ENCODE measurements around the gene OR1N2. TPM values are rescaled to one million over a fixed set of nuclear protein-coding genes. Genes with fewer than 3 reads are reported as not detected.

The OR1N2 gene, protein sequence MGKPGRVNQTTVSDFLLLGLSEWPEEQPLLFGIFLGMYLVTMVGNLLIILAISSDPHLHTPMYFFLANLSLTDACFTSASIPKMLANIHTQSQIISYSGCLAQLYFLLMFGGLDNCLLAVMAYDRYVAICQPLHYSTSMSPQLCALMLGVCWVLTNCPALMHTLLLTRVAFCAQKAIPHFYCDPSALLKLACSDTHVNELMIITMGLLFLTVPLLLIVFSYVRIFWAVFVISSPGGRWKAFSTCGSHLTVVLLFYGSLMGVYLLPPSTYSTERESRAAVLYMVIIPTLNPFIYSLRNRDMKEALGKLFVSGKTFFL
- not detected in 2 replicates for total RNA-seq

DNA sequence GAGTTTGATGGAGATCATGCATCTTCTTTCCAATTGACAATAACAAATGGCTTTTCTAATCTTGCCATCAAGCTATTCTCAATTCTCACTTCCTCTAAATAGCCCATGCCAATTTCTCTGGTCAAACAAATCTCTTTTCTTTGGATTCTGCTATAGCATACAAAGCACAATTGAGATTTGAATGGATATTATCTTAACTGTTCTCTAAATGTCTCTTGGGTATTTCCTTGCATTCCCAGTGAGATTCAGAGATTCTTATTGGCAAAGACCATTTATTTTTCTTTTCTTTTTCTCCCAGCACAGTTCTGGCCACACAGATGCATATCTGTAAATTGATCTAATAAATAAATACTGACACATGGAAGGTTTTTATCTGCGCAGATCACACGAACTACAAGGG, at the start of gene OR1N2:
Gene OR1N2 (plus strand): TSS at position 301 of the 400 bp plus-strand sequence. CDS start 100 bp downstream, outside the sequence.
- TF ChIP-seq, protein P1, sequence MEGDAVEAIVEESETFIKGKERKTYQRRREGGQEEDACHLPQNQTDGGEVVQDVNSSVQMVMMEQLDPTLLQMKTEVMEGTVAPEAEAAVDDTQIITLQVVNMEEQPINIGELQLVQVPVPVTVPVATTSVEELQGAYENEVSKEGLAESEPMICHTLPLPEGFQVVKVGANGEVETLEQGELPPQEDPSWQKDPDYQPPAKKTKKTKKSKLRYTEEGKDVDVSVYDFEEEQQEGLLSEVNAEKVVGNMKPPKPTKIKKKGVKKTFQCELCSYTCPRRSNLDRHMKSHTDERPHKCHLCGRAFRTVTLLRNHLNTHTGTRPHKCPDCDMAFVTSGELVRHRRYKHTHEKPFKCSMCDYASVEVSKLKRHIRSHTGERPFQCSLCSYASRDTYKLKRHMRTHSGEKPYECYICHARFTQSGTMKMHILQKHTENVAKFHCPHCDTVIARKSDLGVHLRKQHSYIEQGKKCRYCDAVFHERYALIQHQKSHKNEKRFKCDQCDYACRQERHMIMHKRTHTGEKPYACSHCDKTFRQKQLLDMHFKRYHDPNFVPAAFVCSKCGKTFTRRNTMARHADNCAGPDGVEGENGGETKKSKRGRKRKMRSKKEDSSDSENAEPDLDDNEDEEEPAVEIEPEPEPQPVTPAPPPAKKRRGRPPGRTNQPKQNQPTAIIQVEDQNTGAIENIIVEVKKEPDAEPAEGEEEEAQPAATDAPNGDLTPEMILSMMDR (conservative IDR thresholded peaks at IDR 0.05; ENCODE audit: low read depth, low read length): no peak
- no peak for DNase-seq (ENCODE audit: low read depth)
- no peak within 1 kb of the TSS for H3K4me3 ChIP-seq (ENCODE audit: low read depth, low read length)

DNA sequence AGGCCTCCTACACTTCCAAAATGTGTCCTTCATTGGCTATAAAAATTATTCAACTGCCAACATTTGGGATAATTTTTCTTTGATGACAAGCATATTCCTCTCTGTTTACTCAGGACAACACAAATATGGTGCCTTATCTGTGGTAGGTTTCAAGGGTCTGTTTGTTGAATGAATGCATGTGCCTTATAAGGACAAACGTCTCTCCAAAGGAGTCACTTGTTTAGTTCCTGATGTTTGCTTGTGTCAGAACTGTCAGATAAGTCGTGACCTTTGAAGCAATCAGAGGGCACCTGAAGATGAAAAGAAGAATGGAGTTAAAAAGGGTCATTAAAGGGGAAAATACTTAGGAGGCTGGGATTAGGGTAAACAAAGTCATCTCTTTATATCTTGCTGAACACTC, 45.9 kb upstream of the OR1N2 start:
- no peak for DNase-seq (ENCODE audit: low read depth)
- H3K4me3 ChIP-seq (ENCODE audit: low read depth, low read length): no peak overlapping the region
- TF ChIP-seq, protein P1 (conservative IDR thresholded peaks at IDR 0.05; ENCODE audit: low read depth, low read length): no peak

DNA sequence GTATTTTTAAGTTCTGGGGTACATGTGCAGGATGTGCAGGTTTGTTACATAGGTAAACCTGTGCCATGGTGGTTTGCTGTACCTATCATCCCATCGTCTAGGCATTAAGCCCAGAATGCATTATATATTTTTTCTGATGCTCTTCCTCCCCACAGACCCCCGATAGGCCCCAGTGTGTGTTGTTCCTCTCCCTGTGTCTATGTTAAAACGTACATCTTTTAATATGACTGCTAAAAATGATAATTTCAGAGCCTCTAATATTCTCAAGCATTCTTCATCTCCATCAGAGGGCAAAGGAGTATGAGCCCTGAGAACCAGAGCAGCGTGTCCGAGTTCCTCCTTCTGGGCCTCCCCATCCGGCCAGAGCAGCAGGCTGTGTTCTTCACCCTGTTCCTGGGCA, 42.4 kb upstream of the OR1N2 start, which contains the start of gene OR1J2:
Gene OR1J2 (plus strand): TSS at position 301 of the 400 bp plus-strand sequence. CDS start 0 bp downstream, at position 301.
- DNase-seq (ENCODE audit: low read depth): no peak
- TF ChIP-seq, protein P1 (conservative IDR thresholded peaks at IDR 0.05; ENCODE audit: low read depth, low read length): no peak
- H3K4me3 ChIP-seq (ENCODE audit: low read depth, low read length): no peak within 1 kb of the TSS

DNA sequence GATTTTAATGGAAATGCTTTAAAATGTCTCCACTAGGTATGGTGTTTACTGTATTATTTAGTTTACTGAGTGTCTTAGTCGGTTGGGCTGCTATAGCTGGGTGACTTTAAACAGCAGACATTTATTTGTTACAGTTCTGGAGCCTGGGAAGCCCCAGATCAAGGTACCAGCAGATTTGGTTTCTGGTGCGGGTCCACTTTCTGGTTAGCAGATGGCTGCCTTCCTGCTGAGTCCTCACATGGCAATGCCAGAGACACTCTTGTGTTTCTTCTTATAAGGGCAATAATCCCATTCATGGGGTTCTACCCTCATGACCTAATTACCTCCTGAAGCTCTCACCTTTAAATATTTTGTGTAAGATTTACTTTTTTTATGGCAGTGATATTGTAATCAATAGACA, 34.7 kb upstream of the OR1N2 start:
- TF ChIP-seq, protein P1 (conservative IDR thresholded peaks at IDR 0.05; ENCODE audit: low read depth, low read length): no peak
- no peak overlapping the region for H3K4me3 ChIP-seq (ENCODE audit: low read depth, low read length)
- no peak for DNase-seq (ENCODE audit: low read depth)

DNA sequence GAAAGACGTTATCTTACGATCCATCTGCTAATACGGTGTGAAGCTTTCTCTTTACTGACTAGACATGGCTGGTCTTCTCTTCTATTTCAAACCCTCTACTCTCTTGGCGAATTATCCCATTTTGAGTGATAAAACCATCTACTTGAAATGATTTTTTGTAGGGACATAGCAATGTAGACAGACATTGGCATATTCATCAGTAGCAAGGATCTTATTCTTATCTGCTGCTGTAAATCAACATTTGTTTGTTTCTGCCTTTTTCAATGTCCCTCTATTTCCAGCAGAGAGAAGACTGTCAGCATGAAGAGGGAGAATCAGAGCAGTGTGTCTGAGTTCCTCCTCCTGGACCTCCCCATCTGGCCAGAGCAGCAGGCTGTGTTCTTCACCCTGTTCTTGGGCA, 34.1 kb upstream of the OR1N2 start, which contains the start of gene OR1J4:
Gene OR1J4 (plus strand): TSS at position 301 of the 400 bp plus-strand sequence. CDS start 0 bp downstream, at position 301.
- H3K4me3 ChIP-seq (ENCODE audit: low read depth, low read length): no peak within 1 kb of the TSS
- DNase-seq (ENCODE audit: low read depth): no peak
- TF ChIP-seq, protein P1 (conservative IDR thresholded peaks at IDR 0.05; ENCODE audit: low read depth, low read length): no peak

DNA sequence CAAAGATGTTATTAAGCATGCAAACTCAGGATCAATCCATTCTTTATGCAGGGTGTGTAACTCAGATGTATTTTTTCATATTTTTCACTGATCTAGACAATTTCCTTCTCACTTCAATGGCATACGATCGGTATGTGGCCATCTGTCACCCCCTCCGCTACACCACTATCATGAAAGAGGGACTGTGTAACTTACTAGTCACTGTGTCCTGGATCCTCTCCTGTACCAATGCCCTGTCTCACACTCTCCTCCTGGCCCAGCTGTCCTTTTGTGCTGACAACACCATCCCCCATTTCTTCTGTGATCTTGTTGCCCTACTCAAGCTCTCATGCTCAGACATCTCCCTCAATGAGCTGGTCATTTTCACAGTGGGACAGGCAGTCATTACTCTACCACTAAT, 33.5 kb upstream of the OR1N2 start:
- TF ChIP-seq, protein P1 (conservative IDR thresholded peaks at IDR 0.05; ENCODE audit: low read depth, low read length): no peak
- H3K4me3 ChIP-seq (ENCODE audit: low read depth, low read length): no peak overlapping the region
- DNase-seq (ENCODE audit: low read depth): no peak

DNA sequence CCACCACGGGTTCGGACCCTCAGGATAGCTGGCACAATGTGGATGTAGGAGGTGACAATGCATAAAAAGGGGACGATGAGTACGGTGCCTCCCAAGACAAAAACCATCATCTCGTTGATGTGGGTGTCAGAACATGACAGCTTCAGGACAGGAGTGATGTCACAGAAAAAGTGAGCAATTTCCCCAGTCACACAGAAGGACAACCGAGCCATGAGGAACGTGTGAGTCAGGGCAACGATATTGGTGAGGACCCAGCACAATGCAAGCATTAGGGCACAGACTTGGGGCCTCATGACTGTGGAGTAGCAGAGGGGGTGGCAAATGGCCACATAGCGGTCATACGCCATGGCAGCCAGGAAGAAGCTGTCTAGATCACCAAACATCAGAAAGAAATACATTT, 26.3 kb upstream of the OR1N2 start:
- no peak overlapping the region for H3K4me3 ChIP-seq (ENCODE audit: low read depth, low read length)
- DNase-seq (ENCODE audit: low read depth): no peak
- TF ChIP-seq, protein P1 (conservative IDR thresholded peaks at IDR 0.05; ENCODE audit: low read depth, low read length): no peak

Data from epithelial cell of proximal tubule (primary cell).